ENCODE measurements around the gene DAAM1. TPM values are rescaled to one million over a fixed set of nuclear protein-coding genes. Genes with fewer than 3 reads are reported as not detected.

Gene DAAM1
- polyA plus RNA-seq, 1 donor from 2014 or later, result 161 TPM

- Histone ChIP-seq H3K9ac (ENCODE audit: low read length) (no peak overlapping the region), H4K20me1 (ENCODE audit: insufficient read depth) (peaks cover 46% of the 10 kb centered on the region), H3K36me3 (ENCODE audit: insufficient read depth, low read length) (no peaks in the 10 kb centered on the region), H3F3A (ENCODE audit: insufficient read depth, low read length, poor library complexity, severe bottlenecking) (no peaks in the 10 kb centered on the region), H3K27ac (ENCODE audit: low read length) (no peak overlapping the region), H3K27me3 (ENCODE audit: insufficient read depth, low read depth, low read length) (no peaks in the 10 kb centered on the region), H3K9me3 (ENCODE audit: low read length) (peaks cover 3% of the 10 kb centered on the region), H2AFZ (ENCODE audit: low read depth, low read length) (no peak overlapping the region), H3K4me3 (ENCODE audit: low read length) (no peak overlapping the region), H3K9me2 (ENCODE audit: insufficient read depth, low read length) (no peaks in the 10 kb centered on the region), H3K79me2 (replicated peaks; ENCODE audit: insufficient read depth, low read length) (peaks cover 98% of the 10 kb centered on the region), H3K4me2 (ENCODE audit: low read length) (no peak overlapping the region)
- TF ChIP-seq EZH2 (IDR thresholded peaks at IDR 0.05; ENCODE audit: borderline replicate concordance, insufficient read depth, low read length, poor library complexity, severe bottlenecking) (no peak), POLR2AphosphoS5 (IDR thresholded peaks at IDR 0.05) (no peak), TAF1 (IDR thresholded peaks at IDR 0.05; ENCODE audit: low read depth) (no peak), RAD21 (conservative IDR thresholded peaks at IDR 0.05) (no peak), MXI1 (conservative IDR thresholded peaks at IDR 0.05; ENCODE audit: poor library complexity, severe bottlenecking) (no peak), CTCF (IDR thresholded peaks at IDR 0.05; ENCODE audit: poor library complexity, severe bottlenecking) (no peak), SMC3 (conservative IDR thresholded peaks at IDR 0.05; ENCODE audit: poor library complexity) (no peak), EP300 (conservative IDR thresholded peaks at IDR 0.05; ENCODE audit: poor library complexity, severe bottlenecking) (no peak), REST (IDR thresholded peaks at IDR 0.05; ENCODE audit: borderline replicate concordance) (no peak)
Measured at GRCh38 chr14:59215757-59216156, 27.3 kb downstream of the DAAM1 start.

GRCh38 chr14:59217011-59217410 lies 28.5 kb downstream of the DAAM1 start:
- no peak overlapping the region for H3K4me2 ChIP-seq (ENCODE audit: low read length)
- no peak for TF ChIP-seq SMC3 (conservative IDR thresholded peaks at IDR 0.05; ENCODE audit: poor library complexity)
- no peak for TF ChIP-seq EP300 (conservative IDR thresholded peaks at IDR 0.05; ENCODE audit: poor library complexity, severe bottlenecking)
- TF ChIP-seq EZH2 (IDR thresholded peaks at IDR 0.05; ENCODE audit: borderline replicate concordance, insufficient read depth, low read length, poor library complexity, severe bottlenecking), result no peak
- no peak for TF ChIP-seq POLR2AphosphoS5 (IDR thresholded peaks at IDR 0.05)
- TF ChIP-seq MXI1 (conservative IDR thresholded peaks at IDR 0.05; ENCODE audit: poor library complexity, severe bottlenecking), result no peak
- TF ChIP-seq RAD21 (conservative IDR thresholded peaks at IDR 0.05), result no peak
- no peak for TF ChIP-seq TAF1 (IDR thresholded peaks at IDR 0.05; ENCODE audit: low read depth)
- no peak for TF ChIP-seq CTCF (IDR thresholded peaks at IDR 0.05; ENCODE audit: poor library complexity, severe bottlenecking)
- no peak for TF ChIP-seq REST (IDR thresholded peaks at IDR 0.05; ENCODE audit: borderline replicate concordance)
- H3K36me3 ChIP-seq (ENCODE audit: insufficient read depth, low read length), result no peaks in the 10 kb centered on the region
- peaks cover 41% of the 10 kb centered on the region for H4K20me1 ChIP-seq (ENCODE audit: insufficient read depth)
- no peak overlapping the region for H3K27ac ChIP-seq (ENCODE audit: low read length)
- H3F3A ChIP-seq (ENCODE audit: insufficient read depth, low read length, poor library complexity, severe bottlenecking), result no peaks in the 10 kb centered on the region
- H2AFZ ChIP-seq (ENCODE audit: low read depth, low read length), result no peak overlapping the region
- H3K9me2 ChIP-seq (ENCODE audit: insufficient read depth, low read length), result no peaks in the 10 kb centered on the region
- H3K4me3 ChIP-seq (ENCODE audit: low read length), result no peak overlapping the region
- H3K27me3 ChIP-seq (ENCODE audit: insufficient read depth, low read depth, low read length), result no peaks in the 10 kb centered on the region
- H3K9me3 ChIP-seq (ENCODE audit: low read length), result peaks cover 3% of the 10 kb centered on the region
- no peak overlapping the region for H3K9ac ChIP-seq (ENCODE audit: low read length)
- peaks cover 98% of the 10 kb centered on the region for H3K79me2 ChIP-seq (replicated peaks; ENCODE audit: insufficient read depth, low read length)

Measured in neural cell (in vitro differentiated cells).